IMR-90 (cell line): ENCODE measurements around the gene SLC22A14. TPM values are rescaled to one million over a fixed set of nuclear protein-coding genes. Genes with fewer than 3 reads are reported as not detected.

Experiments
- ATAC-seq: fragments of 200-7000 bp; cut with Tn5 transposase; 2 replicates; pipeline ENCODE4 v1.9.1; 2020; ENCODE audit warnings: low read depth, mild to moderate bottlenecking, moderate library complexity
- BruUV-seq: library from RNA; stranded (reverse); fragments of 400-500 nt; replicated peaks from 2 replicates; lab custom pipeline; 2021; lab: Mats Ljungman, UMichigan
- CTCF ChIA-PET: fragments of 300-600 bp; formaldehyde crosslinking; extraction: SDS; loops from one replicate; lab custom pipeline; 2021; ENCODE audit warnings: antibody characterized with exemption; lab: Yijun Ruan, JAX
- POLR2A ChIA-PET: fragments of 300-600 bp; sonication (Branson Sonifier 250); formaldehyde crosslinking; loops from one replicate; lab custom pipeline; 2022; ENCODE audit warnings: antibody characterized with exemption; ENCODE audit not compliant: unreplicated experiment; lab: Charles Lee
- DNase-seq: peaks from one replicate; pipeline ENCODE4 v3.0.0; 2013
- H2AFZ ChIP-seq: replicated peaks from 2 replicates; pipeline ENCODE3; 2013; ENCODE audit warnings: low read length, mild to moderate bottlenecking; ENCODE audit not compliant: poor library complexity
- H2AK5ac ChIP-seq: 2 replicates; pipeline ENCODE4 v1.6.1; 2013; ENCODE audit warnings: low read depth, low read length, inconsistent platforms
- H2AK9ac ChIP-seq: replicated peaks from 2 replicates; pipeline ENCODE3; 2013; ENCODE audit warnings: mild to moderate bottlenecking, low read depth, low read length, moderate library complexity; ENCODE audit not compliant: poor library complexity
- H2BK120ac ChIP-seq: 2 replicates; pipeline ENCODE4 v1.6.1; 2013; ENCODE audit warnings: low read depth, low read length, inconsistent platforms
- H2BK15ac ChIP-seq: 3 replicates; pipeline ENCODE4 v1.6.1; 2013; ENCODE audit warnings: low read depth, low read length, inconsistent platforms
- H2BK20ac ChIP-seq: 2 replicates; pipeline ENCODE4 v1.6.1; 2013; ENCODE audit warnings: low read depth, mild to moderate bottlenecking, inconsistent platforms, low read length, moderate library complexity
- H2BK5ac ChIP-seq: 2 replicates; pipeline ENCODE4 v1.6.1; 2013; ENCODE audit warnings: mild to moderate bottlenecking, low read depth, low read length, inconsistent platforms; ENCODE audit not compliant: poor library complexity, severe bottlenecking
- H3K14ac ChIP-seq: replicated peaks from 2 replicates; pipeline ENCODE4 v1.6.1; 2013; ENCODE audit warnings: low read depth, low read length, inconsistent platforms
- H3K18ac ChIP-seq: 2 replicates; pipeline ENCODE4 v1.6.1; 2013; ENCODE audit warnings: low read depth, low read length, control low read depth
- H3K23ac ChIP-seq: 2 replicates; pipeline ENCODE4 v1.6.1; 2013; ENCODE audit warnings: low read depth, low read length, inconsistent platforms
- H3K27ac ChIP-seq: 2 replicates; pipeline ENCODE4 v1.5.1; 2013; ENCODE audit warnings: mild to moderate bottlenecking, control low read depth, low read length; ENCODE audit not compliant: insufficient read depth
- H3K27me3 ChIP-seq: 2 replicates; pipeline ENCODE4 v1.6.1; 2013; ENCODE audit warnings: low read length; ENCODE audit not compliant: control insufficient read depth, insufficient read depth
- H3K36me3 ChIP-seq: 2 replicates; pipeline ENCODE4 v1.6.1; 2013; ENCODE audit warnings: low read length, mixed read lengths; ENCODE audit not compliant: control insufficient read depth, insufficient read depth
- H3K4ac ChIP-seq: 2 replicates; pipeline ENCODE4 v1.6.1; 2013; ENCODE audit warnings: low read depth, low read length, inconsistent platforms
- H3K4me1 ChIP-seq: 2 replicates; pipeline ENCODE4 v1.6.1; 2013; ENCODE audit warnings: low read length, mixed read lengths; ENCODE audit not compliant: control insufficient read depth, insufficient read depth
- H3K4me2 ChIP-seq: 2 replicates; pipeline ENCODE4 v1.6.1; 2013; ENCODE audit warnings: low read depth, mild to moderate bottlenecking, control low read depth, low read length, moderate library complexity
- H3K4me3 ChIP-seq: 2 replicates; pipeline ENCODE4 v1.5.1; 2013; ENCODE audit warnings: low read depth, mild to moderate bottlenecking, control low read depth, low read length, moderate library complexity; ENCODE audit not compliant: insufficient read depth
- H3K56ac ChIP-seq: 2 replicates; pipeline ENCODE4 v1.6.1; 2013; ENCODE audit warnings: low read length, inconsistent platforms; ENCODE audit not compliant: insufficient read depth; ENCODE audit errors: extremely low read depth
- H3K79me1 ChIP-seq, 2 experiments: 2 replicates each; pipeline ENCODE4 v1.6.1; 2013; ENCODE audit warnings: low read length in 2 of 2, inconsistent platforms in 1 of 2, low read depth in 1 of 2
- H3K9ac ChIP-seq: 2 replicates; pipeline ENCODE4 v1.6.1; 2013; ENCODE audit warnings: low read depth, low read length, control low read depth
- H3K9me1 ChIP-seq: 2 replicates; pipeline ENCODE4 v1.6.1; 2013; ENCODE audit warnings: low read length, inconsistent platforms; ENCODE audit not compliant: insufficient read depth
- H3K9me3 ChIP-seq: 2 replicates; pipeline ENCODE4 v1.6.1; 2013; ENCODE audit warnings: low read length; ENCODE audit not compliant: control insufficient read depth, insufficient read depth
- H4K20me1 ChIP-seq: 2 replicates; pipeline ENCODE4 v1.6.1; 2013; ENCODE audit warnings: low read length, inconsistent platforms; ENCODE audit not compliant: insufficient read depth
- H4K5ac ChIP-seq: 2 replicates; pipeline ENCODE4 v1.6.1; 2013; ENCODE audit warnings: mild to moderate bottlenecking, low read depth, low read length, control low read depth
- H4K8ac ChIP-seq, 2 experiments: 2 replicates each; pipeline ENCODE4 v1.6.1; 2013; ENCODE audit warnings: low read depth in 2 of 2, low read length in 2 of 2, control low read depth in 1 of 2, inconsistent platforms in 1 of 2
- H4K91ac ChIP-seq: 2 replicates; pipeline ENCODE4 v1.6.1; 2013; ENCODE audit warnings: low read depth, low read length, inconsistent platforms; ENCODE audit not compliant: insufficient read depth
- BHLHE40 ChIP-seq: fragments of 150-350 bp; IDR thresholded peaks from 2 replicates; pipeline ENCODE4 v1.6.1; 2016; ENCODE audit warnings: mild to moderate bottlenecking, low read depth, low read length
- CEBPB ChIP-seq: IDR thresholded peaks from 2 replicates; pipeline ENCODE4 v1.6.1; 2012; ENCODE audit warnings: low read depth, low read length, improper control_type of control experiment
- CHD1 ChIP-seq: IDR thresholded peaks from 2 replicates; pipeline ENCODE4 v1.6.1; 2012; ENCODE audit warnings: low read depth, low read length, improper control_type of control experiment
- CTCF ChIP-seq: conservative IDR thresholded peaks from 2 replicates; pipeline ENCODE4 v1.5.1; 2012; ENCODE audit warnings: mild to moderate bottlenecking, low read depth, low read length, improper control_type of control experiment
- MAFK ChIP-seq: IDR thresholded peaks from 2 replicates; pipeline ENCODE4 v1.6.1; 2012; ENCODE audit warnings: low read depth, low read length, improper control_type of control experiment
- MAZ ChIP-seq: IDR thresholded peaks from 2 replicates; pipeline ENCODE4 v1.6.1; 2012; ENCODE audit warnings: low read depth, mild to moderate bottlenecking, low read length, improper control_type of control experiment, moderate library complexity, borderline replicate concordance
- MXI1 ChIP-seq: IDR thresholded peaks from 2 replicates; pipeline ENCODE4 v1.6.1; 2012; ENCODE audit warnings: low read depth, mild to moderate bottlenecking, low read length, moderate library complexity, borderline replicate concordance
- NFE2L2 ChIP-seq: fragments of 150-350 bp; IDR thresholded peaks from 2 replicates; pipeline ENCODE4 v1.6.1; 2016; ENCODE audit warnings: low read depth, mild to moderate bottlenecking, low read length
- POLR2A ChIP-seq: IDR thresholded peaks from 2 replicates; pipeline ENCODE4 v1.6.1; 2012; ENCODE audit warnings: mild to moderate bottlenecking, low read depth, low read length
- RAD21 ChIP-seq: IDR thresholded peaks from 2 replicates; pipeline ENCODE4 v1.6.1; 2012; ENCODE audit warnings: low read length, improper control_type of control experiment
- RFX5 ChIP-seq: IDR thresholded peaks from 2 replicates; pipeline ENCODE4 v1.8.0; 2012; ENCODE audit warnings: low read depth, mild to moderate bottlenecking, low read length, moderate library complexity
- SMC3 ChIP-seq: fragments of 150-350 bp; IDR thresholded peaks from 2 replicates; pipeline ENCODE4 v1.6.1; 2016; ENCODE audit warnings: low read depth, mild to moderate bottlenecking, antibody characterized with exemption, low read length, moderate library complexity
- USF2 ChIP-seq: fragments of 150-350 bp; IDR thresholded peaks from 2 replicates; pipeline ENCODE4 v1.6.1; 2017; ENCODE audit warnings: mild to moderate bottlenecking, antibody characterized with exemption, low read length, low read depth
- WGBS, 2 experiments: methylation state at CpG; one replicate each; pipeline versions ENCODE4 v1.1.5 to v1.1.7; 2013; ENCODE audit warnings: missing lambda C conversion rate in 2 of 2; ENCODE audit not compliant: insufficient read length in 1 of 2; ENCODE audit errors: extremely low coverage in 2 of 2; 5-methylcytosine and 5-hydroxymethylcytosine counted together
- dilution Hi-C: fragments of 300-500 bp; cut with HindIII; formaldehyde crosslinking; loops from one replicate; pipeline ENCODE4 v1.14.3; 2018; ENCODE audit warnings: low sequenced_read_pairs; ENCODE audit not compliant: unreplicated experiment
- in situ Hi-C: fragments of 300-500 bp; cut with MboI; formaldehyde crosslinking; loops from 3 replicates; pipeline ENCODE4 v1.14.3; 2019; ENCODE audit warnings: low sequenced_read_pairs, inconsistent platforms, mixed read lengths
- intact Hi-C: fragments of 100-400 bp; cut with micrococcal nuclease; formaldehyde crosslinking; loops from 2 replicates; pipeline ENCODE4 v1.10.0; 2022
- polyA plus RNA-seq, 3 experiments: library from polyadenylated mRNA; depleted of rRNA; stranded (reverse); fragments of >200 nt; gene quantifications; 2 replicates each; pipeline ENCODE4 v1.2.3, GENCODE V29; 2012; ENCODE audit warnings: low replicate concordance in 1 of 3
- total RNA-seq: library from RNA; depleted of rRNA; stranded (reverse); fragments of >200 nt; gene quantifications from 2 replicates; pipeline ENCODE4 v1.2.3, GENCODE V29; 2012

The SLC22A14 gene
- total and polyA plus RNA-seq, 2 of the 4 experiments (the other 2 are of a cell fraction), result under 0.01 to 0.07 TPM

DNA sequence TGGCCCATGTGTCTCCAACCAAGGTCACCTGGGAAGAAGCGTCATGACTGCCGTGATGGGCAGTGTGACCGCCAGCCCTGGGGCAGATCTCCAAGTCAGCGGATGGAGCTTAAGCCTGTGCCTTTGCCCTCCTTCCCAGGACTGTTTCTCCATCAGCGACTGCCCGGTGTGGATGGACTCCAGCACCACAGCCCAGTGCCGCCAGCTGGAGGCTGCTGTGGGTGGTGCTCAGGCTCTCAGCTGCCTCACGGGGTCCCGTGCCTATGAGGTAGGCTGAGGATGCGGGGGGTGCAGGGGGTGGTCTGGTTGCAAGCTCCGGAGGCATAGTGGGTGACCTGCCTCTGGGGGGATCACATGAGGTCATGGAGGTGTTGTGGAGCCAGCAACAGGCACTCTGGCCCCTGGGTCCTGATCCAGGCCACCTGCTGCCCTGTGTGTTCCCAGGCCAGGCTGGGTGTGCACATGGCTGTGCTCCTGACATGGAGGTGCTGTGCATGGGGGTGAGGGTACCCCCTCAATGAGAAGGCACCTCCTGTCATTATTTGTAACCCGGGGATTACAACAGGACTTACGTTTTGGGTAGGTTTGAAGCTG lies 83.5 kb downstream of the SLC22A14 start:
- BruUV-seq, result no TSS peak

More for the DNA sequence above, 83.5 kb downstream of the SLC22A14 start:
- ATAC-seq (no peak), DNase-seq (no peak)
- Histone ChIP-seq H3K36me3 (peaks cover 6% of the 10 kb centered on the region), H4K20me1 (no peaks in the 10 kb centered on the region), H3K4me3 (no peak overlapping the region), H4K91ac (no peak overlapping the region), H3K4me2 (no peak overlapping the region), H2BK5ac (no peak overlapping the region), H3K18ac (no peak overlapping the region), H3K27ac (no peak overlapping the region), H3K4ac (no peak overlapping the region), H3K79me1 (no peaks in the 10 kb centered on the region), H4K5ac (no peak overlapping the region), H2BK20ac (no peak overlapping the region), H3K56ac (no peak overlapping the region), H2BK120ac (no peak overlapping the region), H4K8ac (no peak overlapping the region), H3K27me3 (no peaks in the 10 kb centered on the region), H3K23ac (no peak overlapping the region), H3K9me1 (no peaks in the 10 kb centered on the region; the same call in 1 of the 2 replicates), H3K9me3 (no peaks in the 10 kb centered on the region), H2AFZ (no peak overlapping the region), H3K14ac (no peak overlapping the region), H3K4me1 (no peaks in the 10 kb centered on the region), H2AK5ac (no peak overlapping the region), H2AK9ac (peak overlapping the region; percentile 8), H3K9ac (no peak overlapping the region), H2BK15ac (no peak overlapping the region)
- no peak for TF ChIP-seq CEBPB
- no peak for TF ChIP-seq NFE2L2
- no peak for TF ChIP-seq RAD21
- TF ChIP-seq CTCF, result no peak
- no peak for TF ChIP-seq MAZ
- TF ChIP-seq MXI1, result no peak
- no peak for TF ChIP-seq BHLHE40
- TF ChIP-seq USF2, result no peak
- no peak for TF ChIP-seq CHD1
- TF ChIP-seq RFX5, result no peak
- no peak for TF ChIP-seq POLR2A
- no peak for TF ChIP-seq SMC3
- no peak for TF ChIP-seq MAFK
- dilution Hi-C loops, result loop anchor here (25.0 kb wide), 1 partner anchor 122 kb away; the partner anchor contains the start of gene EXOG
- ChIA-PET POLR2A (no interaction called here), CTCF (no interaction called here)
- intact Hi-C loops, result no loop called here
- in situ Hi-C loops, result no loop called here
- WGBS, 2 experiments, result 98% methylated on average over 7 of the region's 13 CpGs; no CpG with 5 or more reads in 1 of the 2 experiments
